ENCODE results near the gene CSMD2.
"Not testable (repeated sequence)": the region's sequence is repeated elsewhere in the genome, so short reads cannot be mapped to it uniquely, and the experiment has no call there.

The CSMD2 gene

DNA sequence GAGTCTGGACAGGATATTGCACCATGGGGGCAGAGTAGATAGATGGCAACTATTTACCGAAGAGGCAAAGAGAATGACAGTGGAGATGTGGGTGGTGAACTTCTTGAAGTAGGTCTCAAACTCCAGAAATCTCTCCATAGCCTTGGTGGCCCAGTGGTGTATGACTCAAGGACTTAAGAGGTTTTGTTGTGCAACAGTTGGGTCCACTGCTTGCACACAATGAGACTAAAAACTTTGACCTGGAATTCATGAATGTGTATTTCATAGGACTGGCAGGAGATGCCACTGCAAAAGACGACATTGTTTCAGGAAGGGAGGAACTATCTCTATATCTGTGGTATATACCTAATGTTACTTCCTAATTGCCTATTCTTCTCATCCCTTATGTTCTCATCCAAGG is 616.7 kb downstream of the CSMD2 start:
- in situ Hi-C loops (cut with HindIII; ENCODE audit: low pct_ligation_motif_present, low pct_unique_long_range_greater_than_20kb, low sequenced_read_pairs) = no loop called here

DNA sequence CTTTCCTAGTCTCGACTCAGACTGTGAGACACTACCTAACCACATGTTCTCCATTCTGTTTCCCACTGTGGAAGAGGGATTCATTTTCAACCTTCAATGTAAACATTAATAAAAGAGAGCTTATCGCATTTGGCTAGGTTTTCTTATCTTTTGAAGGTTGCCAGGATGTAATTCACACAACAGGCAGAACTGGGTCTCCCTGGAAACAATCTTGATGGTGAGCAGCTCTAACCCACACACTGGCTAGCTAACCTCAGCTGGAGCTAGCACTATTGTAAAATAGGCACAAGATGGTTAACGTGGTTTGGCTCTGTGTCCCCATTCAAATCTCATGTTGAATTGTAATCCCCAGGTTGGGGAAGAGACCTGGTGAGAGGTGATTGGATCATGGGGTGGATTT is 617.5 kb downstream of the CSMD2 start:
- no peak for DNase-seq
- in situ Hi-C loops (cut with HindIII; ENCODE audit: low pct_ligation_motif_present, low pct_unique_long_range_greater_than_20kb, low sequenced_read_pairs) = no loop called here

More for the DNA sequence above, 616.7 kb downstream of the CSMD2 start:
- no peak for DNase-seq

DNA sequence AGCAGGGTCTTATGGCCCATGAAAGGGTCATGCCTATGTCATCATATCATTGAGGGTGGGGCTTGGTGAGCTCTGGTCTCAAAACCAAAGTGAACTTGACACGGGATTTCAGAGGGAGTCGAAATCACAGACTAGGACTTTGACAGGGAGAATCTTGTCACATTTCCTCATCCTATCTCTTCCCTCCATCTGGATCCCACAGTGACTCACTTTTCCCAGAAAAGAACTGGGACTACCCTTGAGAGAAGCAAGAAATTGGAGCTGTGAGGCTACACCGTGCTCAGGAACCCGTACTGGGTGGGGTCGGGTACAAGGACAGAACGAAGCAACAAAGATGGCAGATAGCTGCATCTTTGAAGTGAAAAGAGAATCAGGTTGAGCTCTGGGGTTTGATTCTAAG is 623.1 kb downstream of the CSMD2 start:
- in situ Hi-C loops (cut with HindIII; ENCODE audit: low pct_ligation_motif_present, low pct_unique_long_range_greater_than_20kb, low sequenced_read_pairs) = no loop called here
- DNase-seq = no peak

DNA sequence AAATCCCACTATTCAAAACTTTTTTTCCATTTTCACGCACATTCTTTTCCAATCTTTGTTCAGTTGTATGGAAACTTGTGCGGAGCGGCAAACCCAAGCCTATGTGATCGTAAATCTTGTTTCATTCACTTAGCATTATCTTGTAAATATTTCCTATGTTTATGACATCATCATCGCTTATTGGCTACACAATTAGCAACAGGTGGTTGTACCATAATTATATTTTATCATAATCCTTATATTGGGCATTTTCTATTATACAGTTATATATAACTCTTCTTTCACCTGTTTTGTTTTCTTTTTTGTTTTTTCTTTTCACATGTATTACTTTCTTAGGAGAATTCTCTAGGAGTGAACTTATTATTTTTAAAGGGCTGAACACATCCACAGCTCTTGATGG is 627.1 kb downstream of the CSMD2 start:
- DNase-seq = no peak
- in situ Hi-C loops (cut with HindIII; ENCODE audit: low pct_ligation_motif_present, low pct_unique_long_range_greater_than_20kb, low sequenced_read_pairs) = no loop called here

DNA sequence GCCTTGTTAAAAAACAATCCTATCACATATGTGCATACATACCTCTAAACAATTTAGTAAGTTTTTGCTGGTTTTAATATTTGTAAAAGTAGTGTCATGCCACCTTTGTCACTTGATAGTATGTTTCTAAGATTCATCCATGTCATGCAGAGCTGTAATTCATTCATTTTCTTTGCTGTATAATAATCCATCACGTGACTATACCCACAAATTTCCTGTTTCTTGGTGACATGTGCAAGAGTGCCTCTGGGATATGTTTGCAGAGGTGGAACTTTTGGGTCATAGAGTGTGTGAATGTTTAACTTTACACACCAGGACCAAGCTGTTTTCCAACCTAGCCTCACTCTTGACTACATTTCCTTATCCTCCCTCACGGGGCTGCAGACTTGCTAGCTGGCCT is 629.7 kb downstream of the CSMD2 start:
- no peak for DNase-seq
- in situ Hi-C loops (cut with HindIII; ENCODE audit: low pct_ligation_motif_present, low pct_unique_long_range_greater_than_20kb, low sequenced_read_pairs) = no loop called here

DNA sequence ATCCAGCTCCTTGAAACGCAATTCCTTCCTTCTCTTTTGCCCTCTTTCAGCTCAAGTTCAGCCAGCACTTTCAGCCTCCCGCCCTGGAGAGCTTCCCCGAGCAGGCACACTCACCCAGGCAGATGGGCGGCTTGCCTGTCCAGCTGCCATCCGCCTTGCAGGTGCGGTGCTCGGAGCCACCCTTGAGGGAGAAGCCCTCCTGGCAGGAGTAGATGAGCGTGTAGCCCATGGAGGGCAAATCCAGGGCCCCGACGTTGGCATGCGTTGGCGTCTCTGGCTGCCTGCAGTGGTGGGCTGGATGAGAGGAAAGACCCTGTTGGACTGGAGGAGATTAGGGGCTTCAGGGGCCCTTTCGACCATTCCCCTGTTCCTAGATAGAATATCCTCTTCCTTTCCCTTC is 632.1 kb downstream of the CSMD2 start:
- in situ Hi-C loops (cut with HindIII; ENCODE audit: low pct_ligation_motif_present, low pct_unique_long_range_greater_than_20kb, low sequenced_read_pairs) = no loop called here
- no peak for DNase-seq

DNA sequence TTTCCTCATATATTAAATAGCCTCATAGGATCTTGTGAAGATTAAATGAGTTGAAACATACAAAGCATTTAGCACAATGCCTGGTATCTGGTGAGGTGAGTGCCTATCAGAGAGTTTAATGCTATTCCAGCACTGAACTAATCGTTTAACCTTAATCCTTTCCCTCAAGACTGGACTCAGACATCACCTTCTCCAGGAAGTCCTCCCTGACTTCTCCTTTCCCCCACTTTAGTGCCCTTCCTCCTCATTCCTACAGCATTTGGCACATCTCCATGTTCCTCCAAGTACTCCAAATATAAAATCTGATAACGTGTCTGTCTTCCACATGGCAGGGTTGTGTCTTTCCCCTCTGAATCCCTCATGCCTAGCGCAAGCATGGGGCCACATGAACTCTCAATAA is 632.8 kb downstream of the CSMD2 start:
- no peak for DNase-seq
- in situ Hi-C loops (cut with HindIII; ENCODE audit: low pct_ligation_motif_present, low pct_unique_long_range_greater_than_20kb, low sequenced_read_pairs) = no loop called here

DNA sequence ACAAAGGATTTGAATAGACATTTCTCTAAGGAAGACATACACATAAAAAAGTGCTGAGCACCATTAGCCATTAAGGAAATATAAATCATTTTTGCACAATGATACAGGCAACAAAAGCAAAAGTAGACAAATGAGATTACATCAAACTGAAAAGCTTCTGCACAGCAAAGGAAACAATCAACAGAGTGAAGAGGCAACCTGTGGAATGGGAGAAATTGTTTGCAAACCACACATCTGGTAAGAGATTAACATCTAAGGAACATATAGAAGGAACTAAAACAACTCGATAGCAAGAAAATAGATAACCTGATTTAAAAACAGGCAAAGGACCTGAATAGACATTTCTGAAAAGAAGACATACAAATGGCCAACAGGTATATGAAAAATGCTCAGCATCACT is 635.1 kb downstream of the CSMD2 start:
- in situ Hi-C loops (cut with HindIII; ENCODE audit: low pct_ligation_motif_present, low pct_unique_long_range_greater_than_20kb, low sequenced_read_pairs) = no loop called here
- no peak for DNase-seq

DNA sequence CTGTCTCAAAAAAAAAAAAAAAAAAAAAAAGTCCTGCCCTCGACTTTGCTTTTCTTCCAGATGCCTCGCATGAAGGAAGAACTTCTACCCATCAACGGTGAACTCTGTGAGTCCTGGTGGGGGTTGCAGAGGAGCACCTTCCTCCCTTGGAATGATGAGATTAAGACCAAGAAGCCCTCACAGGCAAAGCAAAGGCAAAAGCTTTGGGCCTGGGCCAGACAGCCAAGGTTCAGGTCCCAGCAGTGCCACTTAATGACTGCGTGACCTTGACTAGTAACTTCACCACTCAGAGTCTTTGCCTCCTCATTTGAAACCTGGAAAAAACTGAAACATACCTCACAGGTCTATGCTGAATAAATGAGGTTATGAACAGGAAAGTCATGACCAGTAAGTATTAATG is 637.1 kb downstream of the CSMD2 start:
- DNase-seq = no peak
- in situ Hi-C loops (cut with HindIII; ENCODE audit: low pct_ligation_motif_present, low pct_unique_long_range_greater_than_20kb, low sequenced_read_pairs) = no loop called here

DNA sequence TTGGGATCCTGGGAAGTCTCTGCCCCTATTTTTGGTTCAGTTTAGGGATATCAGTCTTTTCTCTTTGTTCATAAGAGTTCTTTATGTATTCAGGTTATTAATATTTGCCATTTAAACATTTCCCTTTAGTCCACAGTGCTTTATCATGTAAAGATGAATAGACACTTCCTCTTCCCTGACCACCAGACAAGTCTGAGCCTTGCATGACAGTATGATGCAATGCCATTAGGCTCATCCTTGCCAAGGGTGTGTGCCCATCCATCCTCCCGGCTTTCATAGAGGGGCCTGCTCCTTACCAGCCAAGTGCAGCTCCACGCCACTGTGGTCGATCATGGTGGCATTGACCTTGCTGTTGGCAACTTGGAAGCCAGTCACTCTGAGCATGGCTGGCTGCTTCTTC is 640.4 kb downstream of the CSMD2 start:
- in situ Hi-C loops (cut with HindIII; ENCODE audit: low pct_ligation_motif_present, low pct_unique_long_range_greater_than_20kb, low sequenced_read_pairs) = no loop called here
- no peak for DNase-seq

DNA sequence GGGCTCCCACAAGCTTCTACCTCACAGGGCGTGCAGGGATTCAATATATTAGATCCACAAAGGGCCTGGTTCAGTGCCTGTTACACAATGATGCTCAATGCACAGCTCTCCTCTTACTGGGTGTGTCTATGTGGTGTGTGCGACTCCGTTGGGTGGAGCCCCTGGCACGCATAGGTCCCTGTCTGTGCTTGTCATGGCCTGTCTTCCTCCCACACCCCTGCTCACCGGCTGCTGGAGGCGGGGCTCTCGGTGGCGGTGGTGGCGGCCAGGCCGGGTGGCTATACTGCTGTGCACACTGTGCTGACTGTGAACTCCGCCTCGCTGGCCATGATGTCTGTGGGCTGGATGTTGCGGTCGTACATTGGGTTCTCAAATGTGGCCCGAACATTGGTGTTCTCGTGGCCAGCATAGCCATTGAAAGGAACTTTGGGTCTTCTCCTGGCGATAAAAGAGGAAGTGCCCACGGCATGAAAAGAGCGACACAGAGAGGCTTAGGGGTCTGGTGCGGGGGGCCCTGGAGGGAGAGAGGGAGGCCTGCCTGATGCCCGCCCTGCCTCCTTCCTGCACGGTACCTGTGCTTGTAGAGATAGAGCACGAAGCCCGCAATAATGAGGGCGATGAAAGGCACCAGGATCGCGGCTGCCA is 645.7 kb downstream of the CSMD2 start:
- in situ Hi-C loops (cut with HindIII; ENCODE audit: low pct_ligation_motif_present, low pct_unique_long_range_greater_than_20kb, low sequenced_read_pairs) = no loop called here

DNA sequence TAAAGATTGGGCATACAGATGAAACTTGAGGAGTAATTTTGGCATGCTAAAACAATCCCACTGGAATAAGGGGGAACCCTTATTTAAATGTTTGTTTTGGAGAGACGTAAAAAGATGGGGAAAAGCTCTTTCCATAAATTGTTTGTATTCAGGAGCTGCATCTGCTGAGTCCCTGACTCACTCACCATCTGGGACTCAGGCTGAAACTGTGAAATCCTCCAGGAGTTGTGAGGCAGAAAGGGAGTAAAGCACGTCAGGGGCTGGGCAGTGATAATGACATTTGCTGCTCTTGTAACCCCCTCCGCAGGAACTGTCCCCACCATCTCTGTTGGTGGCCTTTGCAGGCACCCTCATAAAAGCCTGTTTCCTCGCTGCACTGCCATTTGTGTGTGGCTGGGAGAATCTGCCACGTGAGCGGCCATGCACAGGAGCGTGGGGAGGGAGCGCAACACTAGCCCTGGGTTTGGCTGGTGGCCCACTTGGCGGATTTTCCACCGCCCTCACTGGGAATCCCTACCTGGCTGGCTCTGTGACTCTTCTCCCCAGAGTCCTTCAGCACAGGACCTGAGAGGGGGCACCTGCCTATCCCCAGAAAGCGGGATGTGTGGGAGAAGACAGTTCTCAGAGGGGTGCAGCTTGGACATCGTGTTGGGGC is 647.3 kb downstream of the CSMD2 start:
- no peak for DNase-seq
- in situ Hi-C loops (cut with HindIII; ENCODE audit: low pct_ligation_motif_present, low pct_unique_long_range_greater_than_20kb, low sequenced_read_pairs) = no loop called here

More for the DNA sequence above, 645.7 kb downstream of the CSMD2 start:
- no peak for DNase-seq

DNA sequence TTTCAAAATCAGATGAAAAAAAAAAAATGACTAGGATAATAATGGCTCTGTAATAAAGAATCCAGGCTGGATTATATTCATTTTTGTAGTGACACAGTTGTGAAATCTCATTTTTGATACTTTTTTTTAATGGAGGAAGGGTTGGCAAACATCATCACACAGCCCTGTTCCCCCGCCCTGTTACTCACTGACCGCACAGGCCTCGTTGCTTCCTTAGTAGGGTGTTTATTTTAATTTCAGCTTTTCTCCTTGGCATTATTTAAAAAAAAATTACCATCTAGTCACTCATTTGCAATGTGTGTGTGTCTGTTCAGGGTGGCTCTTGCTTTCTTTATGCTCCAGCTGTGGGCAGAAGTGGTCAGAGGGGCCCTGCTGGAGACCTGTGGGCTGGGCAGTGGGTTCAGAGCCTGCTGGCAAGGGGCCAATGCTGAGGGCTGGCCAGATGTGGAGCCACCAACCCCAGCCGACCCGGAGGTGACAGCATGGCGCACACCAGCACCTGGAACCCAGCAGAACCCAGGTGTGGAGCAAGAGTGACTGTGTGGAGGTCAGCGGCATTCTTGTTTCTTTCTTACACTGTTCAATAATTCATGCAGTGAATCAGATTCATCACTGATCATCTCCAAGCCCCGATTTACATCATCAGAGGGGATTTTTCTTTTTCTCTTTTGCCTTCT is 648.0 kb downstream of the CSMD2 start:
- in situ Hi-C loops (cut with HindIII; ENCODE audit: low pct_ligation_motif_present, low pct_unique_long_range_greater_than_20kb, low sequenced_read_pairs) = no loop called here

DNA sequence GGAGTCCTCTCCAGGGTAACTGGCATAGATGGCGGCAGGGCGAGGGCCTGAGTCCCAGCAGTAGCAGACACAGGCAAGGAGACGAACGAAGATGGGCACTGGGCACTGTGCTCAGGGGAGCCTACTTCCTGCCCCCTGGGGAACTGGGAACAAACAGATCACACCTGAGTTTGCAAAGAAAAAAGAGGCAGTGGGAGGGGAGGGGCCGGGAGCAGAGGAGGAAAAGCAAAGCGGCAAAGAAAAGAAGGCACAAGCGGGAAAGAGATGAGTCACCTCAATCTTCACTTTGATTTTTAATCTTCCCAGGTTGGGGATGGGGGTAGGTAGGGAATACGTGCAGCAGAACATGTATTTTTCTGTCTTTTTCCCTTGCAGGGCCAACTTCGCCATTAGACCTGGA is 648.6 kb downstream of the CSMD2 start:
- no peak for DNase-seq

More for the DNA sequence above, 648.0 kb downstream of the CSMD2 start:
- no peak for DNase-seq

DNA sequence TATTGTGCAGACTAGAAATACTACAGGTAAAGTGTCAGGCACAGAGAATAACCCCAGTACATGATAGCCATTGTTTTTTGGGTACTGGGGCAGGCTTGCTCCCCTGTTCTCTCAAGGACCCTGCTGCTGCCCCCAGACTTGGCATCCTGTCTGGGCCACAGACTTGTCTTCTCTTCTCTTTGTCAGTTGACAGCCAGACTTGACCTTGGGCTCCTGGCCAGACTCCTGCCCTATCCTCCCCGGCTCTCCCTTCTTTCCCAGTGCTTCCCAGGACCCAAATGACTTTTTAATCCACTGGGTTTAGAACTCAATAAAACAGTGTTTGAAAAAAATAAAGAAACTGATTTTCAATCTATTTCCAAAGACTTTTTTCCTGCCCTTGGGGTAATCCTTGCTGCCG is 649.4 kb downstream of the CSMD2 start:
- in situ Hi-C loops (cut with HindIII; ENCODE audit: low pct_ligation_motif_present, low pct_unique_long_range_greater_than_20kb, low sequenced_read_pairs) = no loop called here
- no peak for DNase-seq

More for the DNA sequence above, 648.6 kb downstream of the CSMD2 start:
- in situ Hi-C loops (cut with HindIII; ENCODE audit: low pct_ligation_motif_present, low pct_unique_long_range_greater_than_20kb, low sequenced_read_pairs) = no loop called here

DNA sequence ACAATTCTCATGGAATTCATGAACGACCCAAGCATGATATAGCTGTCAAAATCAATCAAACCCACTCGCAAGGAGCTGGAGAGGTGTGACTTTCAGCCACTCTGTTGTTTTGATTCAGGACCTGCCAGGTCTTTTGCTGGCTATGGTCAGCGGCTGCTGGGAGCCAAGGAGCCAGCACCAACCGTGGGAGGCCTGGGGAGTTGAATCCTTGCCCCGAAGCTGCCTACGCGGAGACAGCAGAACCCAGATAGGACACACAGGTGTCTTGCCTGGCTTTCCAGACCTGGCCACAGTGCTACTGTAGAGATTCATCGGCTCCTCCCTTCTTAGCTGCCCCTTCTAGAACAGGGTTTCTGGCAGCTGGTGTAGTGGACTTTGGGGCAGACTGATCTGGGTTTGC is 649.9 kb downstream of the CSMD2 start:
- no peak for DNase-seq
- in situ Hi-C loops (cut with HindIII; ENCODE audit: low pct_ligation_motif_present, low pct_unique_long_range_greater_than_20kb, low sequenced_read_pairs) = no loop called here

DNA sequence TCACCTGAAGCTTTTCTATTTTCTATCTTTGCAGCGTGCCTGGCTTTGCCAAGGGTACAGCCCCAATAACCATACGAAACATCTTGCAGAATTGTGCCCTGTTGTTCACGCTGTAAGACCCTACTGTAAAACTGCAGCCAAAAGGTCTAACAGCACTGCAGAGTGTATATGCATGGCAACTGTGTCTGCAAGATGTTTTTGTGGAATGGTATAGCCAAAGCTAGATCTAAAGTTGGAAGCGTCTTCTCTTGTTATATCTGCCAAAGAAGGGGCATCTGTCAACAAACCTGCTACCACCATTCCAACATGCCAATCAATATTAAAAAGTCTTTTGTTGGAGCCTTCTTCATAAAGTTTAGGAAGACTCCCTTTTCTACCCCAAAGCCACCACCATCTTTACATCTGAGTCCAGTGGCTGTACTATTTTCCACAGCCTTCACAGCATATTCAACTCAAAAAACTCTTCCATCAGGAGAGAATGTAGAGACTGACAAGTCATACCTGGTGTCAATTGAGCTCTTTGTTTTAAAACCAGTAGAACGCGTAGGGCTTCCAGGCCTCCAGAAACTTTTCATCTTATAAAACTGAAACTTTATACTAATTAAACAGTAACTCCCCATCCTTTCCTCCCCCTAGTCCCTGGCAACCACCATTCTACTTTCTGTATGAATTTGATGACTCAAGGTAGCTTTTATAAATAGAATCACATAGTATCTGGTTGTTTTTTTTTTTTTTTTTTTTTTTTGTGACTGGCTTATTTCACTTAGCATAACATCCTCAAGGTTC is 652.6 kb downstream of the CSMD2 start:
- in situ Hi-C loops (cut with HindIII; ENCODE audit: low pct_ligation_motif_present, low pct_unique_long_range_greater_than_20kb, low sequenced_read_pairs) = no loop called here
- no peak for DNase-seq

DNA sequence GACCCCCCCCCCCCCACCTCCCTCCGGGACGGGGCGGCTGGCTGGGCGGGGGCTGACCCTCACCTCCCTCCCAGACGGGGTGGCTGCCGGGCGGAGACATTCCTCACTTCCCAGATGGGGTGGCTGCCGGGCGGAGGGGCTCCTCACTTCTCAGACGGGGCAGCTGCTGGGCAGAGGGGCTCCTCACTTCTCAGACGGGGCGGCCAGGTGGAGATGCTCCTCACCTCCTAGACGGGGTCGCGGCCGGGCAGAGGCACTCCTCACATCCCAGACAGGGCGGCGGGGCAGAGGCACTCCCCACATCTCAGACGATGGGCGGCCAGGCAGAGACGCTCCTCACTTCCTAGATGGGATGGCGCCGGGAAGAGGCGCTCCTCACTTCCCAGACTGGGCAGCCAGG is 655.8 kb downstream of the CSMD2 start:
- in situ Hi-C loops (cut with HindIII; ENCODE audit: low pct_ligation_motif_present, low pct_unique_long_range_greater_than_20kb, low sequenced_read_pairs); DNase-seq: not testable (repeated sequence)

DNA sequence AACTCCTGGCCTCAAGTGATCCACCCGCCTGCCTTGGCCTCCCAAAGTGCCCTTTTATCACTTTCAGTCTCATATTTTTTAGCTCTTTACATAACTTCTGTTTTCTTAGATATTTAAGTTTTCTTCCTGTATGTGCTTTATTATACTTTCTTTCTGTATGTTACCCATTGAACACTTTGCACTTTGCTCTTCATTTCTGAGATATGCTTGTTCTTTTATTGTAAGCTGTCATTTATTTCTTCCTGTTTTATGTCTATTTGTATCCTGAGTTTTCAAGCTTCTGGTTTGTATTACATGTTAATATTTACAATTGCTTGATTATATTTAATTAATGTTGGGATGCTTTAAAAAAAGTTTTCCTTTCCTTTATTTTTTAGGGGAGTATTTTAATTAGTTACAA is 656.9 kb downstream of the CSMD2 start:
- DNase-seq = no peak
- in situ Hi-C loops (cut with HindIII; ENCODE audit: low pct_ligation_motif_present, low pct_unique_long_range_greater_than_20kb, low sequenced_read_pairs) = no loop called here
